Measurements from ENCODE around the gene ELFN1.

DNA sequence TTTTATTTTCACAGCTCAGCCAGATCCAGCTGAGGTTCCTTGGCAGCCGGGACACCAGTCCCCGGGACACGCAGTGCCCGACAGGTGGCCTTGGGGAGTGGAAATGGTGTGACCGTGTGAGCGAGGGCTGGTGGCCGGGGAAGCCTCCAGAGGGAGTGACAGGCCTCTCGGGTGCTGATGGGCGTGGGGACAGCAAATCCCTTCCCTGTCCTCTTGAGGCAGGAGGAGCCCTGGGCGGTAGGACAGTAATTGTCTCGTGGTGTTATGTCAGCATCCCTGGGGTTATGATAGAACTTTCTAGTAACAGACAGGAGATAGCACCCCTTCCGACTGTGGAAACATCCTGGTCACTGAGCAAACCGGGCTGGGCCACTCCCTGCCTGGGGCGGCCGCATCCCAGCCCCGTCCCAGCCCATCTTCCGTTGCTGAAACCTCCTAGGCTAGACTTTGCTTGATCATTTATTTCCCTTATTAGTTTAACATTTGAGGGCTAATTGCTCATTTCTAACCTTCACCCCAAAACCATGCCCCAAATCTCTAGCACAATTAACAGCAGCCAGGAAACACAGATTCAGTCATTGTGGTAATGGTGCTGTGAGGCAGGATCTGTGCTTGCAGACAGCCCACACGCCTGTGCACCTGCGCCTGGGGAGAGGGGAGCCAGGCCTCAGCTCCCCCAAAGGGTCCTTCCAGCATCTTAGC, 63.3 kb downstream of the ELFN1 start:
- TF ChIP-seq POLR2A (IDR thresholded peaks at IDR 0.05; ENCODE audit: low read length) (no peak), GATA1 (IDR thresholded peaks at IDR 0.05; ENCODE audit: low read depth, low read length) (no peak)
